GM18499 (cell line): Measurements from ENCODE around the gene TIPRL.
"Not testable (repeated sequence)": the region's sequence is repeated elsewhere in the genome, so short reads cannot be mapped to it uniquely, and the experiment has no call there.

Experiments used
- ATAC-seq: cut with Tn5 transposase; IDR thresholded peaks from one replicate; pipeline ENCODE4 v1.9.1; 2021; ENCODE audit warnings: moderate number of reproducible peaks; ENCODE audit not compliant: insufficient read depth, unreplicated experiment

The TIPRL gene

GRCh38 chr1:168207673-168208072 is 28.9 kb downstream of the TIPRL start:
- not testable (repeated sequence) for ATAC-seq

- no peak for ATAC-seq
Measured at GRCh38 chr1:168210312-168210711, 31.6 kb downstream of the TIPRL start.

GRCh38 chr1:168213349-168213748 is 34.6 kb downstream of the TIPRL start:
- no peak for ATAC-seq

GRCh38 chr1:168216171-168216570 is 37.4 kb downstream of the TIPRL start:
- no peak for ATAC-seq

- ATAC-seq: no peak
Measured at GRCh38 chr1:168217664-168218063, 38.9 kb downstream of the TIPRL start.

GRCh38 chr1:168218658-168219057 is 39.9 kb downstream of the TIPRL start:
- ATAC-seq: no peak

- ATAC-seq: no peak
Measured at GRCh38 chr1:168220470-168220871, 41.7 kb downstream of the TIPRL start.

- ATAC-seq: no peak
Measured at GRCh38 chr1:168221275-168221674, 42.5 kb downstream of the TIPRL start.

- no peak for ATAC-seq
Measured at GRCh38 chr1:168223261-168223660, 44.5 kb downstream of the TIPRL start.

GRCh38 chr1:168223681-168224540 is 45.1 kb downstream of the TIPRL start:
- no peak for ATAC-seq

GRCh38 chr1:168224991-168225390 is 46.2 kb downstream of the TIPRL start:
- no peak for ATAC-seq

GRCh38 chr1:168225476-168226190 is 46.9 kb downstream of the TIPRL start, which contains the start of gene SFT2D2:
Gene SFT2D2, plus strand, starts transcription at chr1:168226004. Its CDS starts 76 bp downstream, at chr1:168226080.
- peak; percentile 34 for ATAC-seq

GRCh38 chr1:168227620-168228019 is 48.9 kb downstream of the TIPRL start:
- ATAC-seq: peak; percentile 3

- no peak for ATAC-seq
Measured at GRCh38 chr1:168229893-168230292, 51.1 kb downstream of the TIPRL start.

- no peak for ATAC-seq
Measured at GRCh38 chr1:168230709-168231108, 51.9 kb downstream of the TIPRL start.

- ATAC-seq: no peak
Measured at GRCh38 chr1:168234846-168235547, 56.2 kb downstream of the TIPRL start.

GRCh38 chr1:168235548-168235885 is 56.8 kb downstream of the TIPRL start:
- no peak for ATAC-seq

- no peak for ATAC-seq
Measured at GRCh38 chr1:168235937-168236336, 57.2 kb downstream of the TIPRL start.

- no peak for ATAC-seq
Measured at GRCh38 chr1:168236836-168237611, 58.3 kb downstream of the TIPRL start.

- ATAC-seq: no peak
Measured at GRCh38 chr1:168243198-168243597, 64.4 kb downstream of the TIPRL start.
